HepG2 (cell line): ENCODE data around the gene KCNQ2. TPM values are rescaled to one million over a fixed set of nuclear protein-coding genes. Genes with fewer than 3 reads are reported as not detected.

ENCODE experiments used
- ARHGAP35 ChIP-seq: sonication (generic); formaldehyde crosslinking; IDR thresholded peaks from 2 replicates; pipeline ENCODE4 v1.9.0; 2022; ENCODE audit warnings: mild to moderate bottlenecking, inconsistent platforms, moderate library complexity, missing genetic modification reagents, borderline replicate concordance
- FOSL2 ChIP-seq: sonication (generic); formaldehyde crosslinking; IDR thresholded peaks from 2 replicates; pipeline ENCODE4 v1.4.0; 2020; ENCODE audit warnings: missing genetic modification reagents
- HNRNPLL ChIP-seq: fragments of 200-400 bp; formaldehyde crosslinking; IDR thresholded peaks from 2 replicates; pipeline ENCODE4 v1.6.1; 2017; ENCODE audit warnings: mild to moderate bottlenecking, low read depth, low read length; ENCODE audit not compliant: poor library complexity, severe bottlenecking
- JDP2 ChIP-seq: sonication (generic); formaldehyde crosslinking; IDR thresholded peaks from 2 replicates; pipeline ENCODE4 v1.8.1; 2022; ENCODE audit warnings: missing genetic modification reagents, borderline replicate concordance
- KDM4B ChIP-seq: sonication (generic); formaldehyde crosslinking; IDR thresholded peaks from 2 replicates; pipeline ENCODE4 v1.4.0; 2020; ENCODE audit warnings: missing genetic modification reagents
- KDM5B ChIP-seq: sonication (generic); formaldehyde crosslinking; IDR thresholded peaks from 2 replicates; pipeline ENCODE4 v1.4.0; 2020; ENCODE audit warnings: missing genetic modification reagents, mild to moderate bottlenecking, borderline replicate concordance
- MXD1 ChIP-seq: sonication (generic); formaldehyde crosslinking; IDR thresholded peaks from 2 replicates; pipeline ENCODE4 v1.4.0; 2020; ENCODE audit warnings: mild to moderate bottlenecking, missing genetic modification reagents
- NRL ChIP-seq: sonication (generic); formaldehyde crosslinking; IDR thresholded peaks from 2 replicates; pipeline ENCODE4 v1.5.0; 2020; ENCODE audit warnings: missing genetic modification reagents, mild to moderate bottlenecking, moderate library complexity, borderline replicate concordance
- RBM22 ChIP-seq: fragments of 200-400 bp; formaldehyde crosslinking; optimal IDR thresholded peaks from 2 replicates; pipeline ENCODE3; 2017; ENCODE audit warnings: mild to moderate bottlenecking, low read length, moderate library complexity
- TAF1 ChIP-seq: sonication (generic); formaldehyde crosslinking; IDR thresholded peaks from 2 replicates; pipeline ENCODE4 v1.4.0; 2020; ENCODE audit warnings: missing genetic modification reagents
- ZBTB34 ChIP-seq: sonication (generic); formaldehyde crosslinking; IDR thresholded peaks from 2 replicates; pipeline ENCODE4 v1.8.0; 2022; ENCODE audit warnings: mild to moderate bottlenecking, missing genetic modification reagents
- ZNF432 ChIP-seq: sonication (generic); formaldehyde crosslinking; IDR thresholded peaks from 2 replicates; pipeline ENCODE4 v1.5.0; 2020; ENCODE audit warnings: missing genetic modification reagents, mild to moderate bottlenecking, borderline replicate concordance
- ZNF703 ChIP-seq: sonication (generic); formaldehyde crosslinking; IDR thresholded peaks from 2 replicates; pipeline ENCODE4 v1.5.1; 2020; ENCODE audit warnings: missing genetic modification reagents, mild to moderate bottlenecking, moderate library complexity, borderline replicate concordance
- ZNF737 ChIP-seq: sonication (generic); formaldehyde crosslinking; IDR thresholded peaks from 2 replicates; pipeline ENCODE4 v1.5.0; 2020; ENCODE audit warnings: missing genetic modification reagents, mild to moderate bottlenecking, borderline replicate concordance
- polyA plus RNA-seq, 8 experiments: library from polyadenylated mRNA; depleted of rRNA in 3 of 8; stranded (reverse) in 7 of 8; unstranded in 1 of 8; fragments of >200 nt; fragmentation: Illumina TruSeq in 4 of 8; extraction: Trizol in 4 of 8; gene quantifications; 2 replicates each; pipeline versions ENCODE4 v1.2.1 to v1.2.3, GENCODE V29; 2011 to 2016; ENCODE audit warnings: low read depth in 4 of 8, missing spikeins in 1 of 8, mixed read lengths in 1 of 8; ENCODE audit not compliant: insufficient read depth in 1 of 8
- total RNA-seq, 5 experiments: library from RNA; depleted of rRNA; stranded (reverse); fragments of >200 nt; fragmentation: Illumina TruSeq; extraction: Trizol; gene quantifications; 2 replicates each; pipeline ENCODE4 v1.2.3, GENCODE V29; 2016; ENCODE audit warnings: low read depth in 1 of 5

KCNQ2 gene
- total and polyA plus RNA-seq, 2 of the 13 experiments (the other 11 are each of a cell fraction or from before 2014, with no cell fraction given) = not detected

DNA sequence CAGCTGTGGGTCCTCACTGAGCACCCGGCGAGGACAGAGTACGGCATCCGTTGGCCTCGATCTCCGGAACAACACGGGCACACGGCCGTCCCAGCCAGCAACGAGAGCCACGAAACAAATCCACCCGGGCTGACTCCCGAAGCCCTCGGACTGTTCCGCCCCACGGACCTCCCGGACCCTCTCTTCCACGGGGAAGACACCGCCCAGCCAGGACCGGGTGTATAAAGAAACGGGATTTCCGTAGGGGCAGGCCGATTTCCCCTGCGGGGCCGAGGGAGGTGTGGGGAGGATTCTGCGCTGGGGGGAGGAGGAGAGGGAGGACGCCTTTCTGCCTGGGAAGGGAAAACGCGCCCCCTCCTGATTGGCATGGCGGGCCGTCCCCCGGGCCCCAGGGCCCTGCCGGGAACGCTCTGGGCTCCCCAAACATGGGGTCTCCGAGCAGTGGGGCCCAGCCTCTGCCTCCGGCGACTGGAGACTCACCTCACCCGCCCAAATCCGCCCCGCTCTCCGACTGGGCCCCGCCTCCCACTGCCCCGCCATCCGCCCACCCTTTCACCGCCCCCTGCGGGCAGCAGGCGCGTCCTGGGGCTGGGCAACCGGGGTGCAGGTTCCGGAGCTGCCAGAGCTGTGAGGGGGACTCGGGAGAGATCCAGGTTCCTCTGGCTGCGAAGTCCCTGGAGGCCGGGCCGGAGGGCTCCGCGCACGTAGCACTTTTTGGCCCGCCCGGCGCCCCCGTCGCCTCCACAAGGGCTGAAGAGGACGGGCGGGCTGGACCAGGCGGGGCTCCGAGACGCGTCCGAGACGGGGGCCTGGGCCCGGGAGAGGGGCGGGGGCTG lies 47.4 kb upstream of the KCNQ2 start (continued):
- no peak for TF ChIP-seq RBM22
- no peak for TF ChIP-seq ZBTB34 (CRISPR knock-in tag)
- peak; percentile 71; the same call in 1 of the 2 replicates for TF ChIP-seq KDM5B (CRISPR knock-in tag)
- TF ChIP-seq KDM4B = no peak
- 0 out of 2 replicates have a peak, but pooled peaks have one; percentile 21 for TF ChIP-seq MXD1
- TF ChIP-seq ARHGAP35 (CRISPR knock-in tag) = 0 out of 2 replicates have a peak, but pooled peaks have one; percentile 5
- TF ChIP-seq ZNF737 (CRISPR knock-in tag) = no peak
- peak; percentile 31; the same call in 1 of the 2 replicates for TF ChIP-seq TAF1 (CRISPR knock-in tag)
- TF ChIP-seq NRL (CRISPR knock-in tag) = no peak; the same call in 1 of the 2 replicates
- no peak for TF ChIP-seq FOSL2 (CRISPR knock-in tag)
- no peak for TF ChIP-seq JDP2 (CRISPR knock-in tag)
- no peak for TF ChIP-seq ZNF432 (CRISPR knock-in tag)
- TF ChIP-seq HNRNPLL = peak; percentile 28
- TF ChIP-seq ZNF703 (CRISPR knock-in tag) = 0 out of 2 replicates have a peak, but pooled peaks have one; percentile 51
